Mesendoderm (in vitro differentiated cells): ENCODE measurements around the gene CBFA2T3.

Experiments
- DNase-seq: peaks from one replicate; pipeline ENCODE4 v3.0.0; 2013
- H2AK5ac ChIP-seq: 2 replicates; pipeline ENCODE4 v1.6.1; 2013; ENCODE audit warnings: low read length, inconsistent platforms
- H2BK120ac ChIP-seq: 2 replicates; pipeline ENCODE4 v1.6.1; 2013; ENCODE audit warnings: low read depth, mild to moderate bottlenecking, low read length, moderate library complexity, mixed read lengths
- H2BK15ac ChIP-seq: replicated peaks from 2 replicates; pipeline ENCODE4 v1.6.1; 2013; ENCODE audit warnings: low read depth, mild to moderate bottlenecking, moderate library complexity
- H2BK5ac ChIP-seq: 2 replicates; pipeline ENCODE4 v1.6.1; 2013; ENCODE audit warnings: low read length, inconsistent platforms
- H3K18ac ChIP-seq: 2 replicates; pipeline ENCODE4 v1.6.1; 2013; ENCODE audit warnings: mild to moderate bottlenecking, low read length, mixed read lengths
- H3K23ac ChIP-seq: one replicate; pipeline ENCODE4 v1.6.1; 2013; ENCODE audit warnings: low read length
- H3K27ac ChIP-seq: 2 replicates; pipeline ENCODE4 v1.5.1; 2013; ENCODE audit warnings: low read depth, mild to moderate bottlenecking, inconsistent platforms, low read length, moderate library complexity
- H3K27me3 ChIP-seq: 2 replicates; pipeline ENCODE4 v1.6.1; 2013; ENCODE audit warnings: low read length, control low read depth, mild to moderate bottlenecking, inconsistent platforms; ENCODE audit not compliant: insufficient read depth, poor library complexity
- H3K36me3 ChIP-seq: 2 replicates; pipeline ENCODE4 v1.6.1; 2013; ENCODE audit warnings: low read length, inconsistent platforms; ENCODE audit not compliant: control insufficient read depth, insufficient read depth
- H3K4ac ChIP-seq: one replicate; pipeline ENCODE4 v1.6.1; 2013; ENCODE audit warnings: low read depth, mild to moderate bottlenecking, low read length, moderate library complexity
- H3K4me1 ChIP-seq: 2 replicates; pipeline ENCODE4 v1.6.1; 2013; ENCODE audit warnings: low read depth, low read length, inconsistent platforms; ENCODE audit not compliant: control insufficient read depth
- H3K4me2 ChIP-seq: 2 replicates; pipeline ENCODE4 v1.6.1; 2013; ENCODE audit warnings: low read length
- H3K4me3 ChIP-seq: 2 replicates; pipeline ENCODE4 v1.5.1; 2013; ENCODE audit warnings: mild to moderate bottlenecking, low read length
- H3K56ac ChIP-seq: one replicate; pipeline ENCODE4 v1.6.1; 2013; ENCODE audit warnings: low read length
- H3K79me1 ChIP-seq: 2 replicates; pipeline ENCODE4 v1.6.1; 2013; ENCODE audit warnings: low read length, inconsistent platforms
- H3K79me2 ChIP-seq: 2 replicates; pipeline ENCODE4 v1.6.1; 2013; ENCODE audit warnings: mild to moderate bottlenecking, low read length; ENCODE audit not compliant: control insufficient read depth, insufficient read depth
- H3K9ac ChIP-seq: 2 replicates; pipeline ENCODE4 v1.6.1; 2013; ENCODE audit warnings: low read length, inconsistent platforms
- H4K5ac ChIP-seq: one replicate; pipeline ENCODE4 v1.6.1; 2013; ENCODE audit warnings: low read length
- H4K8ac ChIP-seq: one replicate; pipeline ENCODE4 v1.6.1; 2013; ENCODE audit warnings: low read depth, mild to moderate bottlenecking, control low read depth, low read length, moderate library complexity
- WGBS: extraction: QIAGEN DNeasy Blood & Tissue Kit; methylation state at CpG from one replicate; pipeline ENCODE4 v1.1.7; 2013; ENCODE audit warnings: low lambda C conversion rate, missing lambda C conversion rate; ENCODE audit not compliant: insufficient coverage; ENCODE audit errors: extremely low coverage; 5-methylcytosine and 5-hydroxymethylcytosine counted together

The CBFA2T3 gene

DNA sequence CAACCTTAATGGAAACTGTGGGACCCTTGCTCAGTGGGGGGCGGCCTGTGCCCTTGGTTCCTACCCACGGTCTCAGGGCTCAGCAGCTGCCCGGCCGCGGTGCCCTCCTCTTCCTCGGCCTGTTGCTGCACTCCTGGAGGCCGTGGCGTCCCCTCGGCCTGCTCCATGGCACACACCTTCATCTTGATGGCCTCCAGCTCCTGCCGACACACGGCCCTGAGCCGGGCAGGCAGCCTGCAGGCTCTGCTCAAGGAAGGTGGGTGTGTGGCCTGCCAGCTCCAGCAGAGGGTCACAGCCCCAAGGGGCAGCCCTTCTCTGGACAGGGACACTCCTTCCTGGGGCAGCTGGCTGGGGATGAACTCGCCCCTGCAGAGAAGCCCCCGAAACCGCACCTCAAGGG, 111.3 kb downstream of the CBFA2T3 start:
- no peak overlapping the region for H3K4me3 ChIP-seq
- H3K18ac ChIP-seq: no peak overlapping the region
- H3K4me2 ChIP-seq: no peak overlapping the region
- H3K27me3 ChIP-seq: no peaks in the 10 kb centered on the region
- no peaks in the 10 kb centered on the region for H3K36me3 ChIP-seq
- H3K79me2 ChIP-seq: no peaks in the 10 kb centered on the region
- no peak overlapping the region for H2BK15ac ChIP-seq
- no peak overlapping the region for H3K56ac ChIP-seq
- no peak overlapping the region for H3K23ac ChIP-seq
- no peak overlapping the region for H2AK5ac ChIP-seq
- H4K5ac ChIP-seq: no peak overlapping the region
- H3K9ac ChIP-seq: no peak overlapping the region
- H3K4me1 ChIP-seq: no peaks in the 10 kb centered on the region
- no peak overlapping the region for H3K27ac ChIP-seq
- H3K79me1 ChIP-seq: no peaks in the 10 kb centered on the region
- no peak overlapping the region for H2BK120ac ChIP-seq
- no peak for DNase-seq
- no peak overlapping the region for H3K4ac ChIP-seq
- H2BK5ac ChIP-seq: no peak overlapping the region
- H4K8ac ChIP-seq: no peak overlapping the region
- no CpG with 5 or more reads among the region's 15 CpGs for WGBS

- Histone ChIP-seq H3K4me3 (no peak overlapping the region), H3K18ac (no peak overlapping the region), H2BK15ac (no peak overlapping the region), H3K79me2 (no peaks in the 10 kb centered on the region), H3K27me3 (no peaks in the 10 kb centered on the region), H2BK5ac (no peak overlapping the region), H3K4ac (no peak overlapping the region), H4K5ac (no peak overlapping the region), H3K9ac (no peak overlapping the region), H2AK5ac (no peak overlapping the region), H4K8ac (no peak overlapping the region), H3K4me2 (no peak overlapping the region), H3K4me1 (no peaks in the 10 kb centered on the region), H3K36me3 (no peaks in the 10 kb centered on the region), H3K27ac (no peak overlapping the region), H2BK120ac (no peak overlapping the region), H3K56ac (no peak overlapping the region), H3K79me1 (no peaks in the 10 kb centered on the region), H3K23ac (no peak overlapping the region)
- no peak for DNase-seq
- WGBS: no CpG with 5 or more reads among the region's 14 CpGs
These were observed 111.7 kb downstream of the CBFA2T3 start for GRCh38 chr16:88865310-88865709.

- H3K27ac ChIP-seq: no peak overlapping the region
- no peak overlapping the region for H3K4ac ChIP-seq
These were observed 112.5 kb downstream of the CBFA2T3 start for GRCh38 chr16:88864521-88864920.

DNA sequence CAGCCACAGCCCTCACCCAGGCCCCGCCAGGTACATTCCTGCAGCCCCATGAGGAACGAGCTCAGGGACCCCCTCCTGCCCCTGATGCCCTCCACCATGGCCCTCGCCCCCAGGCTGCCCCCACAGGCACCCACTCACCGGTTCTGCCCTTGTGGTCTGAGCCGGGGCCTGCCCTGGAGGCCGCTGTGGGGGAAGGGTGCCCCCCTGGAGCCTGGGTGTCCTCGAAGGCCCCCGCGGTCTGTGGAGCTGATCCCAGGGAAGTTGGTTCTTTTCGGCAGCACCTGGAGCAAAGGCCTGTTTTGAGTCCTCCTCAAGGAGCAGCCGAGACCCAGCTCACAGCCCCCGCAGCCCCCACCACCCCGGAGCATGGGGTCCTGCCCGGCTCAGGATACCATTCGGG, 112.9 kb downstream of the CBFA2T3 start:
- Histone ChIP-seq H4K8ac (no peak overlapping the region), H3K27me3 (no peaks in the 10 kb centered on the region), H3K9ac (no peak overlapping the region), H3K4me2 (no peak overlapping the region), H3K18ac (no peak overlapping the region), H3K4me1 (no peaks in the 10 kb centered on the region), H3K27ac (no peak overlapping the region), H3K23ac (no peak overlapping the region), H2BK15ac (no peak overlapping the region), H3K4ac (no peak overlapping the region), H3K79me2 (no peaks in the 10 kb centered on the region), H2BK5ac (no peak overlapping the region), H4K5ac (no peak overlapping the region), H3K79me1 (no peaks in the 10 kb centered on the region), H2BK120ac (no peak overlapping the region), H3K36me3 (no peaks in the 10 kb centered on the region), H2AK5ac (no peak overlapping the region), H3K4me3 (no peak overlapping the region), H3K56ac (no peak overlapping the region)
- DNase-seq: no peak
- no CpG with 5 or more reads among the region's 15 CpGs for whole genome bisulfite sequencing

More at GRCh38 chr16:88864521-88864920, 112.5 kb downstream of the CBFA2T3 start:
- H3K36me3 ChIP-seq: no peaks in the 10 kb centered on the region
- H3K4me3 ChIP-seq: no peak overlapping the region
- H2BK120ac ChIP-seq: no peak overlapping the region
- DNase-seq: no peak
- no peak overlapping the region for H3K56ac ChIP-seq
- no peak overlapping the region for H2BK15ac ChIP-seq
- H2BK5ac ChIP-seq: no peak overlapping the region
- H4K8ac ChIP-seq: no peak overlapping the region
- no peaks in the 10 kb centered on the region for H3K79me2 ChIP-seq
- H3K27me3 ChIP-seq: no peaks in the 10 kb centered on the region
- H3K79me1 ChIP-seq: no peaks in the 10 kb centered on the region
- no peak overlapping the region for H3K4me2 ChIP-seq
- H2AK5ac ChIP-seq: no peak overlapping the region
- no CpG with 5 or more reads among the region's 18 CpGs for WGBS
- H3K23ac ChIP-seq: no peak overlapping the region
- H3K9ac ChIP-seq: no peak overlapping the region
- H3K18ac ChIP-seq: no peak overlapping the region
- H4K5ac ChIP-seq: no peak overlapping the region
- H3K4me1 ChIP-seq: no peaks in the 10 kb centered on the region

DNA sequence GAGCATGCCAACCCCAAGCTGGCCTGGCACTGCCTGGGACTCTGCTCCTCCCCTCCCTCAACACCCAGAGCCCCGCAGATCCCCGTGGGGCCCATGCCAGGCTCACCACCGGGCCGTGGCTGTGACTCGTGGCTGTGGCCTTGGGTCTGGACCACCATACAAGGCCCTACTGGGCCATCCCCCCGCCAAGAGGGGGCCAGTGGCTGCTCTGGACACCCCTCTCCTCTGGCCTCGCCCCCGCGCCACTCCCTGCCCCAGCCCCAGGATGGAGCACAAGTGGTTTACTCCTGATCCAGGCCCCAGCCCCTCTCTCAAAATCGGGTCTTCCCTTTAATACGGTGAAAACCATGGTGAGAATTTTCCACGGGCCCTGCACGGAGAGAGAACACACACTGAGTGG, 113.6 kb downstream of the CBFA2T3 start:
- H4K5ac ChIP-seq: no peak overlapping the region
- no peaks in the 10 kb centered on the region for H3K27me3 ChIP-seq
- H3K79me2 ChIP-seq: no peaks in the 10 kb centered on the region
- H4K8ac ChIP-seq: no peak overlapping the region
- H3K23ac ChIP-seq: no peak overlapping the region
- H3K4me3 ChIP-seq: no peak overlapping the region
- no peaks in the 10 kb centered on the region for H3K36me3 ChIP-seq
- no peak overlapping the region for H3K4me2 ChIP-seq
- WGBS: no CpG with 5 or more reads among the region's 13 CpGs
- H2BK120ac ChIP-seq: no peak overlapping the region
- H2BK5ac ChIP-seq: no peak overlapping the region
- H3K79me1 ChIP-seq: peaks cover 2% of the 10 kb centered on the region
- H3K4me1 ChIP-seq: no peaks in the 10 kb centered on the region
- DNase-seq: no peak
- H2BK15ac ChIP-seq: no peak overlapping the region
- H2AK5ac ChIP-seq: no peak overlapping the region
- H3K18ac ChIP-seq: no peak overlapping the region
- no peak overlapping the region for H3K4ac ChIP-seq
- H3K27ac ChIP-seq: no peak overlapping the region
- H3K9ac ChIP-seq: no peak overlapping the region
- H3K56ac ChIP-seq: no peak overlapping the region

DNA sequence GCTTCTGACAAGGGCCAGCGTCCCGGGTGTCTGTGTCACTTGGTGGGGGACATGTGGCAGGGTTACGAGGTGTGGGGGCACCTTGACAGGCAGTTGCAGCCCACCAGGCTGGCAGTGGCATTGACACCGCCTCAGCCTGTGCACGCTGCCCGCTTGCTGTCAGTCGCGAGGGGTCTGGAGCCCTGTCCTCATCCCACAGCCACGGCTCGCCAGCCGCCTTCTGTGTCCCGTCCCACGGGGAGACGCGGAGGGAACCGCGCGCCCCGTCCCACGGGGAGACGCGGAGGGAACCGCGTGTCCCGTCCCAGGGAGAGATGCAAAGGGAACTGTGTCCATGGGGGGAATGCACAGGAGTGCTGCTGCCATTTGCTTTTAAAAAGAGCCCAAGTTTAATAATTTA, 114.0 kb downstream of the CBFA2T3 start:
- Histone ChIP-seq H3K4me3 (no peak overlapping the region), H3K9ac (no peak overlapping the region), H4K8ac (no peak overlapping the region), H2AK5ac (no peak overlapping the region), H3K79me2 (no peaks in the 10 kb centered on the region), H3K79me1 (peaks cover 5% of the 10 kb centered on the region), H3K4me1 (peaks cover under 1% of the 10 kb centered on the region), H3K18ac (no peak overlapping the region), H3K23ac (no peak overlapping the region), H2BK15ac (no peak overlapping the region), H2BK5ac (no peak overlapping the region), H3K4ac (no peak overlapping the region), H4K5ac (no peak overlapping the region), H3K4me2 (no peak overlapping the region), H3K27ac (no peak overlapping the region), H3K56ac (no peak overlapping the region), H2BK120ac (no peak overlapping the region), H3K36me3 (no peaks in the 10 kb centered on the region), H3K27me3 (no peaks in the 10 kb centered on the region)
- no CpG with 5 or more reads among the region's 25 CpGs for WGBS
- no peak for DNase-seq
